ENCODE results near the gene MRPL55.

Gene MRPL55

GRCh38 chr1:228087771-228088251 is 21.3 kb downstream of the MRPL55 start:
- TF ChIP-seq ZFP30 (CRISPR knock-in tag; IDR thresholded peaks at IDR 0.05) = no peak
- TF ChIP-seq CSRNP3 (CRISPR knock-in tag; IDR thresholded peaks at IDR 0.05) = no peak
- no peak for TF ChIP-seq ZC3H10 (CRISPR knock-in tag; IDR thresholded peaks at IDR 0.05)
- no peak for TF ChIP-seq TOX (CRISPR knock-in tag; IDR thresholded peaks at IDR 0.05; ENCODE audit: borderline replicate concordance)
- no peak for TF ChIP-seq OSR1 (CRISPR knock-in tag; IDR thresholded peaks at IDR 0.05)
- TF ChIP-seq SNAI2 (CRISPR knock-in tag; IDR thresholded peaks at IDR 0.05) = no peak
- no peak for TF ChIP-seq BACH2 (CRISPR knock-in tag; IDR thresholded peaks at IDR 0.05; ENCODE audit: borderline replicate concordance)
- no peak for TF ChIP-seq ESRRG (CRISPR knock-in tag; IDR thresholded peaks at IDR 0.05)
- no peak for TF ChIP-seq TCF4 (CRISPR knock-in tag; IDR thresholded peaks at IDR 0.05; ENCODE audit: borderline replicate concordance)
- TF ChIP-seq ZNF8 (CRISPR knock-in tag; IDR thresholded peaks at IDR 0.05) = no peak
- TF ChIP-seq PATZ1 (CRISPR knock-in tag; IDR thresholded peaks at IDR 0.05; ENCODE audit: borderline replicate concordance) = no peak
- no peak for TF ChIP-seq ISL1 (CRISPR knock-in tag; IDR thresholded peaks at IDR 0.05)
- no peak for TF ChIP-seq CSDC2 (CRISPR knock-in tag; IDR thresholded peaks at IDR 0.05)
- no peak for TF ChIP-seq ZNF70 (CRISPR knock-in tag; IDR thresholded peaks at IDR 0.05)
- no peak for TF ChIP-seq RARB (CRISPR knock-in tag; IDR thresholded peaks at IDR 0.05)
- no peak for TF ChIP-seq CREB5 (CRISPR knock-in tag; IDR thresholded peaks at IDR 0.05; ENCODE audit: low read depth)
- TF ChIP-seq ARNTL (CRISPR knock-in tag; IDR thresholded peaks at IDR 0.05; ENCODE audit: borderline replicate concordance, low read depth) = no peak
- TF ChIP-seq TSHZ2 (CRISPR knock-in tag; IDR thresholded peaks at IDR 0.05) = no peak
- no peak for TF ChIP-seq ZNF565 (CRISPR knock-in tag; conservative IDR thresholded peaks at IDR 0.05; ENCODE audit: low read depth)
- TF ChIP-seq PPARA (CRISPR knock-in tag; IDR thresholded peaks at IDR 0.05; ENCODE audit: borderline replicate concordance) = no peak
- peak; percentile 77 for ATAC-seq

GRCh38 chr1:228085287-228085951 is 23.7 kb downstream of the MRPL55 start:
- ATAC-seq = no peak
- no peak for TF ChIP-seq ZFP30 (CRISPR knock-in tag; IDR thresholded peaks at IDR 0.05)
- no peak for TF ChIP-seq ZFP3 (CRISPR knock-in tag; IDR thresholded peaks at IDR 0.05)
- no peak for TF ChIP-seq POU6F1 (CRISPR knock-in tag; IDR thresholded peaks at IDR 0.05; ENCODE audit: borderline replicate concordance, low read depth)
- TF ChIP-seq CREB5 (CRISPR knock-in tag; IDR thresholded peaks at IDR 0.05; ENCODE audit: low read depth) = no peak
- TF ChIP-seq OSR1 (CRISPR knock-in tag; IDR thresholded peaks at IDR 0.05) = no peak
- no peak for TF ChIP-seq TCF4 (CRISPR knock-in tag; IDR thresholded peaks at IDR 0.05; ENCODE audit: borderline replicate concordance)
- no peak for TF ChIP-seq ZC3H10 (CRISPR knock-in tag; IDR thresholded peaks at IDR 0.05)
- TF ChIP-seq ISL1 (CRISPR knock-in tag; IDR thresholded peaks at IDR 0.05) = no peak
- no peak for TF ChIP-seq CSDC2 (CRISPR knock-in tag; IDR thresholded peaks at IDR 0.05)
- TF ChIP-seq PATZ1 (CRISPR knock-in tag; IDR thresholded peaks at IDR 0.05; ENCODE audit: borderline replicate concordance) = no peak
- no peak for TF ChIP-seq RARB (CRISPR knock-in tag; IDR thresholded peaks at IDR 0.05)
- no peak for TF ChIP-seq TOX (CRISPR knock-in tag; IDR thresholded peaks at IDR 0.05; ENCODE audit: borderline replicate concordance)
- no peak for TF ChIP-seq CSRNP3 (CRISPR knock-in tag; IDR thresholded peaks at IDR 0.05)
- TF ChIP-seq ARNTL (CRISPR knock-in tag; IDR thresholded peaks at IDR 0.05; ENCODE audit: borderline replicate concordance, low read depth) = no peak
- TF ChIP-seq SNAI2 (CRISPR knock-in tag; IDR thresholded peaks at IDR 0.05) = no peak

Data from SK-N-SH treated with all-trans-retinoic acid at 6 μM for 48 hours (cell line).